ENCODE data around the gene ASB4.

- TF ChIP-seq, protein P1, sequence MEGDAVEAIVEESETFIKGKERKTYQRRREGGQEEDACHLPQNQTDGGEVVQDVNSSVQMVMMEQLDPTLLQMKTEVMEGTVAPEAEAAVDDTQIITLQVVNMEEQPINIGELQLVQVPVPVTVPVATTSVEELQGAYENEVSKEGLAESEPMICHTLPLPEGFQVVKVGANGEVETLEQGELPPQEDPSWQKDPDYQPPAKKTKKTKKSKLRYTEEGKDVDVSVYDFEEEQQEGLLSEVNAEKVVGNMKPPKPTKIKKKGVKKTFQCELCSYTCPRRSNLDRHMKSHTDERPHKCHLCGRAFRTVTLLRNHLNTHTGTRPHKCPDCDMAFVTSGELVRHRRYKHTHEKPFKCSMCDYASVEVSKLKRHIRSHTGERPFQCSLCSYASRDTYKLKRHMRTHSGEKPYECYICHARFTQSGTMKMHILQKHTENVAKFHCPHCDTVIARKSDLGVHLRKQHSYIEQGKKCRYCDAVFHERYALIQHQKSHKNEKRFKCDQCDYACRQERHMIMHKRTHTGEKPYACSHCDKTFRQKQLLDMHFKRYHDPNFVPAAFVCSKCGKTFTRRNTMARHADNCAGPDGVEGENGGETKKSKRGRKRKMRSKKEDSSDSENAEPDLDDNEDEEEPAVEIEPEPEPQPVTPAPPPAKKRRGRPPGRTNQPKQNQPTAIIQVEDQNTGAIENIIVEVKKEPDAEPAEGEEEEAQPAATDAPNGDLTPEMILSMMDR (conservative IDR thresholded peaks at IDR 0.05) = no peak
- TF ChIP-seq EZH2 (IDR thresholded peaks at IDR 0.05; ENCODE audit: low read depth) = no peak
Measured at GRCh38 chr7:95553939-95554338, 68.2 kb downstream of the ASB4 start.
